HT-29 (cell line): ENCODE measurements around the gene RTN3. TPM values are rescaled to one million over a fixed set of nuclear protein-coding genes. Genes with fewer than 3 reads are reported as not detected.
"Not testable (repeated sequence)": the region's sequence is repeated elsewhere in the genome, so short reads cannot be mapped to it uniquely, and the experiment has no call there.

Experiments used
- DNase-seq: peaks from one replicate; pipeline ENCODE4 v3.0.0-alpha.2; 2015; ENCODE audit warnings: low spot score
- total RNA-seq: library from RNA; depleted of rRNA; stranded (reverse); fragments of >200 nt; shearing (Covaris generic); gene quantifications from 2 replicates; pipeline ENCODE4 v1.2.3, GENCODE V29; 2014

Gene RTN3
- total RNA-seq, 1 experiment from 2014 or later, result 89.2 TPM

- peak; percentile 75 for DNase-seq
Measured at GRCh38 chr11:63682066-63683021, 1.0 kb downstream of the RTN3 start.

- no peak for DNase-seq
Measured at GRCh38 chr11:63683133-63683991, 2.1 kb downstream of the RTN3 start.

GRCh38 chr11:63685158-63685721 lies 3.9 kb downstream of the RTN3 start:
- DNase-seq, result not testable (repeated sequence)

GRCh38 chr11:63686926-63687325 lies 5.6 kb downstream of the RTN3 start:
- no peak for DNase-seq

GRCh38 chr11:63687845-63688244 lies 6.5 kb downstream of the RTN3 start:
- DNase-seq, result no peak

GRCh38 chr11:63694596-63694995 lies 13.3 kb downstream of the RTN3 start:
- no peak for DNase-seq

- DNase-seq, result no peak
Measured at GRCh38 chr11:63698976-63699733, 17.9 kb downstream of the RTN3 start.

- no peak for DNase-seq
Measured at GRCh38 chr11:63699896-63700295, 18.6 kb downstream of the RTN3 start.

GRCh38 chr11:63705526-63705925 lies 24.2 kb downstream of the RTN3 start:
- DNase-seq, result no peak

DNA sequence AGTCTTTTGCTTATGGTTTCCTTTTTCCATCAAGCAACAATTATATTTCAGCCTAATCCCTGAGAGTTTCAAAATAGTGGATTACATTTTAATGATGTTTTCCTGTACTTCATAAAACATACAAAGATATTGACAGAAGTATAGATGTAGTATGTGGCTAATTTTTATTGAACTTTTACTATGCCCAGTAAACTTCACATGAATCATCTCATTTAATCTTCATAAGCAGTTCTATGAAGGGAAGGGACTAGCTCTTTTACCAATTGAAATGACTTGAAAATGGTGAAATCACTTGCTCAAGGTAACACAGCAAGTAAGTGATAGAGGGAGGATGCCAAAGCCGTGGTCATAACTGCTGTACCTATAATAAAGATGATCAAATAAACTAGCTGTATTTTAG lies 27.5 kb downstream of the RTN3 start:
- DNase-seq, result no peak

DNA sequence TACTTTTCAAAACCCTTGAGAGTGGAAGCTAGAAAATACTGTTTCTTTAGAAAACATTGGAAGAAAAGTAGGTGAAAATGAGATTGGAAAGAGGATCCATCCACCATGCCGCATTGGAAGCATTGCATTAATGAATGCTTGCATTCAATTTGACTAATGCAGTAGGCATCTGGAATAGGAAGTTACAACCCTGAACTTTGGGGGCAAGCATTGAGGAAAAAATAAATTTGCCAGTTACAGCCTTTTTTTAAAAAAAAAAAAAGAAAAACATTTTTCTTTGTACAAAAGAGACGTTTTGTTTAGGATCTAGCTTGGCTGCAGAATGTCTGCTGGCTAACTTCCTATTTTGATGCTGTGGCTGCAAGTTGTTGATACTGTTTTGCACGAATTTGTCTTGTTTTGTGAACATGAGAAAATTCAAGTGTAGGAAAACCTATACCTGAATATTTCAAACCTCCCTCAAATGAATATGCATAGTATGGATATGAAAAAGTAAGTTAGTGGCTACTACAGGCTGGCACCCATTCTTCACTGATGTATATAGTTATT lies 28.1 kb downstream of the RTN3 start:
- DNase-seq, result no peak

GRCh38 chr11:63710476-63711217 lies 29.3 kb downstream of the RTN3 start:
- DNase-seq, result peak; percentile 62

GRCh38 chr11:63711838-63712237 lies 30.5 kb downstream of the RTN3 start:
- DNase-seq, result no peak

GRCh38 chr11:63713766-63714165 lies 32.5 kb downstream of the RTN3 start:
- no peak for DNase-seq

- DNase-seq, result no peak
Measured at GRCh38 chr11:63716046-63716445, 34.7 kb downstream of the RTN3 start.

- no peak for DNase-seq
Measured at GRCh38 chr11:63719001-63719400, 37.7 kb downstream of the RTN3 start.

GRCh38 chr11:63719987-63720386 lies 38.7 kb downstream of the RTN3 start:
- DNase-seq, result no peak

DNA sequence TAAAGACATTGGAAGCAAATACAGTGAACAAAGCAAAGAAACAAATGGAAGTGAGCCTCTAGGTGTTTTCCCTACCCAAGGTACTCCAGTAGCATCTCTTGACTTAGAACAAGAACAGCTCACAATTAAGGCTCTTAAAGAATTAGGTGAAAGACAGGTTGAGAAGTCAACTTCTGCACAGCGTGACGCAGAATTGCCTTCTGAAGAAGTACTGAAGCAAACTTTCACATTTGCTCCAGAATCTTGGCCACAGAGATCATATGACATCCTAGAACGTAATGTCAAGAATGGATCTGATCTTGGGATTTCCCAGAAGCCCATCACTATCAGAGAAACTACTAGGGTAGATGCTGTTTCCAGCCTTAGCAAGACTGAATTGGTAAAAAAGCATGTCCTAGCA lies 39.3 kb downstream of the RTN3 start:
- no peak for DNase-seq

GRCh38 chr11:63729326-63729725 lies 48.0 kb downstream of the RTN3 start:
- DNase-seq, result no peak

DNA sequence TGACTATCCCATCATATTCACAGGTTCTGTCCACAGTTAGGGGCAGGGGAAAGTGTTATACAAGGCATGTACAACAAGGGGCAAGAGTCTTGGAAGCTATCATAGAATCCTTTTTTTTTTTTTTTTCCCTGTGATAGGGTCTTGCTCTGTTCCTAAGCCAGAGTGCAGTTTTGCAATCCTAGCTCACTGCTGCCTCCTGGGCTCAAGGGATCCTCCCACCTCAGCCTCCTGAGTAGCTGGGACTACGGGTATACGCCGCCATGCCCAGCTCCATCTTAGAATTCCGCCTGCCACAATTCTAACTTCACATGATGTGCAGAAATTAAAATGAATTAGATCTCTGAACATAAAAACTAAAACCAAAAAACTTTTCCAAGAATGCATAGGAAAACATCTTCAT lies 55.6 kb downstream of the RTN3 start:
- no peak for DNase-seq
